HG02943 (cell line): Measurements from ENCODE around the gene CPM.

Source experiments
- ATAC-seq: cut with Tn5 transposase; IDR thresholded peaks from one replicate; pipeline ENCODE4 v1.9.1; 2021; ENCODE audit warnings: mild to moderate bottlenecking, low read depth, moderate library complexity; ENCODE audit not compliant: unreplicated experiment

The CPM gene

DNA sequence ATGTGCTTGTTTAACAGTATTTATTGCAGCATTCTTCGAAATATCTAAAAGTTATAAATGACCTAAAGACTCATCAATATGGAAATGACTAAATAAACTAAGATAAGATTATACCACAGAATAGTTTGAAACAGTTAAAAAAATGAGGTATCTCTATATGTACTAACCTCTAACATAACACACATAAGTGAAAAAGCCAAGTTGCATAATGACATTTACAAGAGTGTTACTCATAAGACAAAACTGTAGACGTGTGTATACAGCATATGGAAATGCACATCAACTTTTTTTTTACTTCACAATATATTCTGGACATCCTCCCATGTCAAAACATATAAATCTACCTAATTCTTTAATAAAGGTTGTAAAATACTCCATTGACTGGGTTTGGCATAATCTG lies 22.8 kb downstream of the CPM start:
- no peak for ATAC-seq

DNA sequence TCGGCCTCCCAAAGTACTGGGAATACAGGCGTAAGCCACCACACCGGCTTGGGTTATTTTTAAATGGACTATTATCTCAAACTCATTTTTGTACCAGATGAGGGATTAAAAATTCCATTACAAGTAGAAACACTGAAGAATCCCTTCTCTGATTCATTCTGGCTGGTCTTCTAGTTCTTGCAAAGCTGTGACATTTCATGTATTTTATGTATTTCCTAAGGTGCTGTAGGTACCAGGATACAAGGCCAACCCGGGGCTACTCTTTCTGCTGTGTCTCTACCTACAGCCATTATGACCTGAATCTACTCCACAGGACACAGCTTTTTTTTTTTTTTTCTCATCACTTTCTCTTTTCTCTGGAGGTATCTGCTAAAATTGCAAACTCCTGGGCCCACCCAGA lies 24.9 kb downstream of the CPM start:
- ATAC-seq = no peak

DNA sequence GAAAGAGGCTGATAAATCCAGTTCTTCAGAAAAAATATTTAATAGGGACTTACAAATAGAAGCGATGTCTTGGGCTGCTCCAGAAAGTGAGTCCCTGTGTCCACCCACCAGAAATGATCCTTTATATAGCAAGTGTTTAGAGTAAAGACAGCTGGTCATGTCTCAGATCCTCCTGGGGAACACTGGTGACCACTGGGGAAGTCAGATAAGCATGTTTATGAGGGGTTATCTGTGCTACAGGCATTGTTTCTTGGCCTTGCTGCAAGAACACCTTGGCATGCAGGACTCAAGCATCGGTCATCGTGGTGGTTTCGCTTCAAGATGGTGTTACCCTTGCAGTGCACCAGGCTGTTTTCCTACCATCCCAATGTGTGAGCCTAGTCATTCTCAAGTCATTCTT lies 27.2 kb downstream of the CPM start:
- ATAC-seq = no peak

DNA sequence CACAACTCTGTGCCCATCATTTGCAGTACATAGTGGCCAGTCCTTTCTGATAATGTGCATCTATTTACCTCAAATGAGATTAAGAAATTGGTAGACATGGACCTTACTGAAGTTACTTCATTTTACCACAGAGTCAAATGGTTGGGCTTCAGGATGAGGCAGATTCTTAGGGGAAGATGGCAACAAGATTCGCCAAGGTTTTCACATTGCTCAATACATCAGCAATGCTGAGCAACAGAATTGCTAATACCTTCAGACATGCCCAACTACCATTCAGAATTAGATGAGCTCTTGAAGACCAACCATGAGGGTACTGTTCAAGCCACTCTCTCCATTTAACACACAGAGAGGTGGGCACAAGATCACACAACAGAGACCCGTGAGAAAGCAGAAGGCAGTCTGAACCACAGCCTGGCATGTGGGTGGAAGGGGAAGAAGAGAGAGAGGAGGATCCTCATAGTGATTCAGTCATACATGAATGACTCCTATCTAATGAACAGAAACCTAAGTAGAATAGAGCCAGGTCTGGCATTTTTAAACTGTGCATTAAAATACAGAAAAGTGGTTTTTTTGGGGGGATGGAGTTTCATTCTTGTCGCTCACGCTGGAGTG lies 28.5 kb downstream of the CPM start:
- ATAC-seq = no peak

DNA sequence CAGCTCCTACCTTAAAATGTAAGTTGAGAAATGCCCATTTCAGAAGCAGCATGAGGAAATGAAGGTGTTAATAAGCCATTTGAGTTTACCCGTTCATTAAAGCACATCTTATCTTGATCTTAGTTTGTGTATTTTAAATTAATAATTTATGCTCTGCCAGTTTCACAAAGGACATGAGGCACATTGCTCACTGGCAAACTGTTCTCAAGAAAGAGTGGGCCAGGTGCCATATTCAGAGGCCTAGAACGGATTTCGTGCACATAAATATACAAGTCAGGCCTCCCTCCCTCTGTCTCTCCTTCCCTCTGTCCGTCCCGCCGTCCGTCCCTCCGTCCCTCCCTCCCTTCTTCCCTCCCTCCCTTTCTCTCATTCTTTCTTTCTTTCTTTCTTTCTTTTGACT lies 29.5 kb downstream of the CPM start:
- ATAC-seq = no peak

DNA sequence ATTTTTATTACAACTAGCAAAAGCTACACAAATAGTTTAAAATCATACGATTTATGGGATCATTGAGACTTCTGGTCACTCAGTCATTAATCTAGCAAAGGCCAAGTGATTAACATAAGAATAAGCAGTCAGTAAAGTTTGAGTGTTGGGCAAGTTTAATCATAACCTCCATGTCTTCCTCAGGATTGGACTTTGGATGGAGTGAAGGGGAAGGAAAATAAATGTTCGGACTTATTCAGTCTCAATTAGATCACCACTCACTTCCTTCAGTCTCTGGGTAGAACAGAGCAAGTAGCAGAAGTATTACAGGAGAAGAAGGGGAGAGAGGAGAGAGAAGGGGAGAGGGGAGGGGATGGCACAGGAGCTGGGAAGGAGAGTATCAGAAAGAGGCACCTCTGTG lies 31.4 kb downstream of the CPM start:
- no peak for ATAC-seq

DNA sequence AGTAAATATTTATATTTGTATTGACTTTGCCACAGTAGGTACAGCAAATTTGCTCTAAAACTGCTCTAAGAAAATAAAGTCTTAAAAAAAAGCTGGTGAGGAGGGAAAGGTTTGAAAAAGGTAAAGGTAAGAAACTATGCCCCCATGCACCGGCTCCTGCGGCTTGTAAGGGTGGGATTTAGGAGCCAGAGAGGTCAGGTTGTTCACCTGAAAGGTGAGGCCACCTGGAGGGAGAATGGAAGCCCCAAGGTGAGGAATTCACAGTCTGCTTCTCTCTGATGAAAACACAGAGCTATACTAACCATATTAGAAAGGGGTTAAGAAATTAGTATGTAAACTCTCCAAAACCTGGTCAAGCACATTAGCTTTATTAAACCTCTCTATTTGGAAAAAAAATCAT lies 31.8 kb downstream of the CPM start:
- ATAC-seq = no peak

DNA sequence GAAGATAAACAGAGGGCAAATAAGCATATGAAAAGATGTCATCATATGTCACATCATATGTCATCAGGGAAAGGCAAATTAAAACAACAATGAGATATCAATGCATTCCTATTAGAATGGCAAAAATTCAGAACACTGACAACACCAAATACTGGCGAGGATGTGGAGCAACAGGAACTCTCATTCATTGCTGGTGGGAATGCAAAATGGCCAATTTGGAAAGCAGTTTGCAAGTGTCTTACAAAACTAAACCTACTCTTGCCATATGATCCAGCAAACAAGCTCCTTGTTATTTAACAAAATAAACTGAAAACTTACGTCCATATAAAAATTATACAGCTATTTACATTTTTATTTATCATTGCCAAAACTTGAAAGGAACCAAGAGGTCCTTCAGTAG lies 32.7 kb downstream of the CPM start:
- ATAC-seq = no peak

DNA sequence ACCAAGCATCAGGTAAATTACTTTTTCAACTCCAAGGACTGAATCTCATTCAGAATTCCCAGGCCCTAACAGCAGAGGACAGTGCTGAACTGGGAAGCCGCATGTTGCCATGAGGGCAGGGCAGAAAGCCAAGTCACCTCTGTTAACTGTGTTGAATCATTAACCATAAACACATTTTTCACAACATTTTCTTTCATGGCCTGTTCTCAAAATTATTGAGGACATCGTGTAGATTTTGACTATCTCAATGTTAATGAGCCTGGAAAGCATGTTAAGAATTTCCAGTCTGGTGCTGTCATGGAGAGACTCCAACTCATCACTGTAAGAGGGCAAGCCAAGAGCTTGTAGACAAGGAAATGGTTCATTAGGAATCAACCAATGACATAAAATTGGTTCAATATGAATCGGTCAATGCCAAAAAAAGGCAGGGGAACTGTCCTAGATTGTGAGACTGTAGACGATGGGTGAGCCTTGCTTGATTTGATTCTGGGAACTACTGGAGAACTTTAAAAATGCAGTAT lies 33.7 kb downstream of the CPM start:
- no peak for ATAC-seq

DNA sequence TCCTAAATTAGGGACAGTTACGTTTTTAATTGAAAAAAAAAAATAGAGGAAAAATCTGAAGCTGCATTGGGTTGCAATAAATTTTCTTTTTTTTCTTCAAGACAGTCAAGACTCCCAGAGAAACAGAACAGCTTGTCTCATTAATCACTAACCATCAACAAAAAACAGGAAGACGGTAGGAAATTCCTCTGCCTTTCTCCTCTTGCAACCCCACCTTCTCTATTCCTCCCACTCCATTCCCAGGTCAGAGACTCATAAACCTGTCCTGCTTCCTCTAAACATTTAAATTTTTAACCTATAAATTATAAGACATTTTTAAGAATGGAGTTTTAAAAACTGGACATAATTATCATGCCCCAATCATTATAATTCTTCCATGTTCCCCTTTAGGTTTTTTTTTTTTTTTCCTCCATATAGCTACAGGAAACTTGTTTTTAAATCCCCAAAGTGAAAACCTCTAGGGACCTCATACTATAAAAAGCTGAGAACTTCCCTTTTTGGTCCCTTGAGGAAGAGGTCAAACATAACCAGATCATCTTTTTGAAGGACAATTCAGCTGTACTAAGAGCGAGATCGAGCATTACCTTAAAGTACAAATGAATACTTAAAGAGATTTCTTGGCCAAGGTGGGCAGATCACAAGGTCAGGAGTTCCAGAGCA lies 36.0 kb downstream of the CPM start:
- no peak for ATAC-seq

DNA sequence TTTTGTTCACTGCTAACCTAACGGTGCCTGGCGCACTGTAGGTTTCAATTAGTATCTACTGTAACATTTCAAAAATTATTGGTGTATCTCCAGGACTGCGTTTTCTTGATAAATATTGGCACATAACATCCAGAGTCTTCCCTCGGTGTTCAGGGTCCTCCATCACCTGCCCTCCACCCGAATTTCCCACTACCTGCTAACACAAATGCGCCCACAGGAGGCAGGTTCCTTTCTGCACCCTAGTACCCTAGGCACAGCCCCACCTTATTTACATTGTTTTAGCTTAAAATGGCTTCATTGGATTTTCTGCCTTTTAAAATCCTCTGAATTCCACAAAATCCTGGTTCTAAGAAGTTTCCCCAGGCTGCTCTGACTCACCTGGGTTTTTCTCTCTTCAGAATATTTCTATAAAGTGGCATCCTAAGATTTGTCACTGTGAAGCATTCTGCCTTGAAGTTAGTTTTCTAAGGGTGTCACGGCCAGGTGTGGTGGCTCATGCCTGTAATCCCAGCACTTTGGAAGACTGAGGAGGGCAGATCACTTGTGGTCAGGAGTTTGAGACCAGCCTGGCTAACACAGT lies 38.6 kb downstream of the CPM start:
- no peak for ATAC-seq

DNA sequence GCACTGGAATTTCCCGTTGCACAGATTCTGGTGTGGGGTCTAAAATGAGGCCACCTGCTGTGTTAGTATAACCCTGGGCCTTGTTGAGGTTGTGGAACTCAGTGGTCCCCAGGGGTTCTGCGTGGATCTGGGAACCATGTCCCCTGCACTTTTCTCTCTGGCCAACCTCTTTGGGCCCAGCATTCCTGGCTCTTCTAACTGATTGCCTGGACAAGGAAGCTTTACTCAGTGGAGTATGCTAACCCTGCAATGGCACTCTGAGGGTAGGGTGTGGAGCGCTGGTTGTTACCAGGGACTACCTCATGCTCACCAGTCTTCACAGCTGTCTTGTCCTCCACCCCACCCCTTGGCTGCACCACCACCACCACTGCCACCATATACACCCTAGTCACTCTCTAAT lies 39.2 kb downstream of the CPM start:
- ATAC-seq = no peak

DNA sequence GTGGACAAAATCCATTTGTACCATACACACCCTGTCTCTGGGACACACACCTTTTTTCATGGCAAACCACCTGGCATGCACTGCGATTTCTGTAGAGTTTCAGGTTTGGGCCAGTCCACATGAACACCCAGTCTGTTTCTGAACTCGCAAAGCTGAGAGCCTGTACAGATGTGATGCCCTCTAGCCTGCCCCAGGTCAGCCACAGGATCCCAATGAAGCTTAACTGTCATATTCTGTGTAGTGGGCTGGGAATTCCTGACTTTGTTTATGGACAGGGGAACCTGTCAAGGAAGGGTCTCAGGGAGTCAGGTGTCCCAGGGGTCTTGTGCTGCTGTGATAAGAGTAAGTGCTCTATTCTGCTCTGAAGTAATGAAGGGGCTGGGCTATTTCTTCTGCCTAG lies 39.8 kb downstream of the CPM start:
- ATAC-seq = no peak

DNA sequence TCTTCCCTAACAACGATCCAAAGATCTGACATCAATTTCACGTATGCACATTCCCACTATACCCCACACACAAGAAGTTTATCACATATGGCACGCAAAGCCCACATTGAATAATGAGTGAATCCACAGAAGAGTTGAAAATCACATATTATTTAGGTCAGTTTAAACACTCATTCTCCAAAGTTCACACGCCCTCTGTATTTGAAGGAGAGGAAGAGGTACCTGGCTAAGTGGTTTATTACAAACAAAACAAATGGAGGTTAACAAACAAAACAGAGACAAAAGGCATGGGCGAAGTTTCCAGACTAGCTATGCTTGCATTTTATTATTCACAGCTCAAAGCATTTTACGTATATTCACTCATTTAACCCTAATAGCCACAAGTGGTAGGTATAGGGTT lies 41.8 kb downstream of the CPM start:
- ATAC-seq = no peak

DNA sequence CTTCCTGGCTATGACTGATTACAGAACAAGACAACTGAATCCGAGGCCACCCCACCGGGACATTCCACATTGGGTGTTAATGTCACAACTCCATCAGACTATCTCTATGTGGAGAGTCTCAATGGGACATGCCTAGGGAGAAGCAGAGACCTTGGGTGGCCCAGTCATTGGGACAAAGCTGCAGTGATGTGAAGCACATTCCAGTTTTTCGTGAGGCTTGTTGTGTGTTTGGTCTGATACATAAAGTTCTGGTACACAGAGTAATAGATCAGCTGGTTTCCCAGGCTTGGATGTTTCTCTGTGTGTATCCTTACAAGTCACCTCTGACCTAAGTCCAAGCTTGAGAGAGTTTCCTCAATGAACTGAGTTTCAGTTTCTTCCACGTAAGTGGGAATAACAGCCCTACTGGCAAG lies 42.3 kb downstream of the CPM start:
- ATAC-seq = no peak

DNA sequence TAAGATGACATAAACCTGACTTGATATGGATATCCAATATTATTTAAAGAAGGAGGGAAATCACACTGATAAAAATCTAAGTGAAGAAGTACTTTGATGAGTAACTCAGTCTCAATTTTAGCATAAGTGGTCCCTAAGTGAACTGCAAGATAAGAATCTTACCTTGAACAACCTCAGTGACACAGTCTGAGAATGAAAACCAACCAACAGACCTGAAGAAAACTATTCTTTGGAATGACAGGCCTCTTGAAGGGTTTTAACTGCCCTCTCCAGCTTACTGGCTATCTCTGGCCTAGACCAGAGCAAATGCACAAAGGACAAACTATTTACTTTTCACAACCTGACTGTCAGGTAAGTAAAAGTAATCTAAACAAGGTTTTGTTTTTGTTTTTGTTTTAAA lies 44.7 kb downstream of the CPM start:
- no peak for ATAC-seq

DNA sequence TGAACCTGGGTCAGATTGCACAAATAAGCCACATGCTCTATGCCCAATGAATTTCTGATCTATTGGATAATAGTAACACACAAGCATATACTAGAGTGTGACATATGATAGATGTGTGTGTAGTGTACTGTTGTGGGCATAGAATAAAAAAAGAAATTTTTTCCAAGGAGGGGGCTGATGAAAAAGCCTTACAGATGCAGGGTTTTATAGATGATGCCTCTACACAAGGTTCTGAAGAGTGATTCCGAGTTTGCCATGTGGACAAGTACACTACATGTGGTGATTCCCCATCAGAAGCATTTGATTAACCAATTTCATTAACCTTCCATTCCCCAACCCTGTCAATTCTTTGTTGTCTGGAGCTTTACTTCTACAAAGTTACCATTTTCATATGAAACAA lies 45.3 kb downstream of the CPM start:
- no peak for ATAC-seq

DNA sequence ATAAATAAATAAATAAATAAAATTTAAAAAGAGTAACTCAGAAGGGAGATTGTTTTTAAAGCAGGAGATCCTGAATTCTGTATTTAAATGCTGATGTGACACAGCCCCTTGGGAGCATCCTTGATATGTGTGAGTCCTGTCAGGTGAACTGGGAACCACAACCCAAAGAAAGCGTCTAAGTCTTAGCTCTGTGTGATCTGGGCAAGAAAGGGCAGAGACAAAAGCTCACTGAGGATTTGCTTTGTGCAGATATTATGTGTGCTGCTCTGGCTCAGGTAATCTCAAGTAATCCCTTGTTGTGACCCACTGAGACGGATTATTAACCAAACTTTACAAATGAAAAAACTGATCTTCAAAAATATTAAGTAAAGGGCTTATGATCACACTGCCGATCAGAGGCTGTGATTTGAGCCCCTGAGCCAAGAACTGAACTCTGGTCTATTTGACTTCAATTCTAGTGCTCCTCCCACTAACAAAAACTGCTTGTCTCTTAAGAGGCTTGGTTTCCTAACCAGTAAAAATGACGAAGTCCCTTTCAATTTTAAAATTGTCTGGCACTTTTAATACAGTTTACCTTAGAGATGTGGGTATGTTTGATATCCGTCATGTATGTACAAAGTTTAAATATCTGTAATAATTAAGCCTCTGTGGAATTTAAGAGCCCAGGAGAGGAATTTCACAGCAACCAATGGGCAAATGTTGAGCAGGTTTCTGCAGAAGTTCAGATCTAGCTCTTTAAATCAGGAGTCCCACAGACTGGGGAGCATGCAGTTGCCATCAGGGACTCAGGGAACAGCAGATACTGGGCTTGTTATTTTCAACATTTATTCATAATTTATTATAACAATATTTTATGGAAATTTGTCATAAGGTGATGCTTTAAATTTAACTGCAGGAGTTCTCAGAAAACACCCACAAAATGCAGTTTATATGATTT lies 46.1 kb downstream of the CPM start:
- ATAC-seq = no peak

DNA sequence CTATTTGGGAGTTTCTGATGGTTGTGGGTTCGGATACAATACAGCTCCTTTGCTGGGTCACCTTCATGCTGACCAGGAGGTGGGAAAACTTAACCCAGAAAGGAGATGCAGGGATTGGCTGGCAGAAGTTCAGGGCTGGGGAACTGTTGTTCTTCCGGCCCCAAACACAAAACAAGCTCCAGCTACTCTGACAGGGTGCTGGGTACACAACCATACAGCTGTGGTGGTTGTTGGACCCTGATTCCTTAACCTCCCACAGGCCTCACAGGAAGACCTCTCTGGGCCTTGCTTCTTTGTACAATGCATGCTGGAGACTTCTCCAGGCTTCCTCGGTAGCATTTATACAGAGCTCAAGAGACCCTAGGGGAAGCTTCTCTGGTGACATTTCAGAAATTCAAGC lies 47.6 kb downstream of the CPM start:
- ATAC-seq = no peak

DNA sequence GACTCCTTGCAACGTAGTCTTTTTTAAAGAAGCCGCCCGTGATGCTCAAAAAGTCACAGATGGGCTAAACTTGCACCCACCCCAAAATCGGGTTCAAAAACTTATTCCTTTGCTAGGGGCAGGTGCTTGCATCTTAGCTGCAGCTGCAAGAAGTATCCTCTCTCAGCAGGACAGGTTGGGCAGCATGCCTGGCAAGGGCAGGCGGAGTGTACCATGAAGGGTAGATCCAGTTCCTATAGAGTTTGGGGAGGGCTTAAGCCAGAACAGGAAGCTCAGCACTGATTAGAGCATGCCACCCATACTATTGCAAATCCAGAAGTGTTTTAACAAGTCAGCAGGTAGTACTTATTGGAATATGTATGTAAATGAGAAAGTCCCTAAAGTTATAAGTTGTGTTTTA lies 48.7 kb downstream of the CPM start:
- no peak for ATAC-seq

DNA sequence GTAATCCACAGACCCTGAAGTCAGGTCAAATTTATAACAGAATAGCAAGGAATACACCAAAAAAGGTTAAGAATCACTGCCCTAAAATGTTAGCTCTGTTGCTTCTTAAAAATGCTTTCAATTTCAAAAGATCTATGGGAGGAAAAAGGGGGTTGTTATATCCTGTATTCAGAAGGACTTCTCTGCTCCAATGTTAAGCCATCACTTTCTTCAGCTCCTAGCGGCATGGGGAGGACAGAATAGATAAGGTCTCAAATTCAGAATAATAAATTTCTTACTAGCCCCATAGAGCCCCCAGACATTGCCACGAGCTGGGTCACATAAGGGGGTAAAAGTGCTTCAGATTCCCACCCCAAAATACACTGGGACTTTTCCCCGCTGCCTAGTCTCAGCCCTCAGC lies 49.8 kb downstream of the CPM start:
- no peak for ATAC-seq
